Esophagus squamous epithelium (tissue), 4 donors: ENCODE measurements around the gene UBQLN4.

Experiments
- POLR2A ChIP-seq, 4 donors: fragments of 450-650 bp; IDR thresholded peaks; one replicate each; pipeline ENCODE4 v1.6.1; 2017; ENCODE audit warnings: antibody characterized with exemption in 4 of 4, mild to moderate bottlenecking in 4 of 4, moderate library complexity in 3 of 4
- TF ChIP-seq, protein P1 (sequence below), 6 experiments: fragments of 450-650 bp in 4 of 6; fragments of 200-600 bp in 2 of 6; sonication (generic) in 2 of 6; IDR thresholded peaks; one replicate each; pipeline ENCODE4 v1.5.1; 2016 to 2019; ENCODE audit warnings: antibody characterized with exemption in 6 of 6, mild to moderate bottlenecking in 4 of 6, moderate library complexity in 4 of 6

DNA sequence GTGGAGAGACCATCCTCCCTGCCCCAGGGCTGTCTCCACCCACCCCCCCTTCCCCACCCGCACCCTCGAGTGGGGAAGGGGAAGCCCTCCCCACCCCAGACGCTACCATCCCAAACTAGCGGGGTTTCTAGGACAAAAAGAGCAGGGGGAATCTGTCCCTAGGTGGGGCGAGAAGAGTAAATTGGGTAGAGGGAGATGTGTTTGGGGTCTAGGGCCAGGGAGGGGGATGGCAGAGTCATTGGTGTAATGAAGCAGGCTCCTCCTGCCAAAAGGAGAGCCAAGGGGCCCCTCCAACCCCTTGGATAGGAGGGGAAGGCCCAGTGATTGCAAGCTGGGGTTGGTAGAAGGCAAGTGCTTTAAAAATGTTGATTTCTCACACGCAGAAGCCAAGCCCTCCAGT lies 18.7 kb upstream of the UBQLN4 start:
- TF ChIP-seq, protein P1, sequence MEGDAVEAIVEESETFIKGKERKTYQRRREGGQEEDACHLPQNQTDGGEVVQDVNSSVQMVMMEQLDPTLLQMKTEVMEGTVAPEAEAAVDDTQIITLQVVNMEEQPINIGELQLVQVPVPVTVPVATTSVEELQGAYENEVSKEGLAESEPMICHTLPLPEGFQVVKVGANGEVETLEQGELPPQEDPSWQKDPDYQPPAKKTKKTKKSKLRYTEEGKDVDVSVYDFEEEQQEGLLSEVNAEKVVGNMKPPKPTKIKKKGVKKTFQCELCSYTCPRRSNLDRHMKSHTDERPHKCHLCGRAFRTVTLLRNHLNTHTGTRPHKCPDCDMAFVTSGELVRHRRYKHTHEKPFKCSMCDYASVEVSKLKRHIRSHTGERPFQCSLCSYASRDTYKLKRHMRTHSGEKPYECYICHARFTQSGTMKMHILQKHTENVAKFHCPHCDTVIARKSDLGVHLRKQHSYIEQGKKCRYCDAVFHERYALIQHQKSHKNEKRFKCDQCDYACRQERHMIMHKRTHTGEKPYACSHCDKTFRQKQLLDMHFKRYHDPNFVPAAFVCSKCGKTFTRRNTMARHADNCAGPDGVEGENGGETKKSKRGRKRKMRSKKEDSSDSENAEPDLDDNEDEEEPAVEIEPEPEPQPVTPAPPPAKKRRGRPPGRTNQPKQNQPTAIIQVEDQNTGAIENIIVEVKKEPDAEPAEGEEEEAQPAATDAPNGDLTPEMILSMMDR (IDR thresholded peaks at IDR 0.05) = no peak
- no peak for TF ChIP-seq POLR2A (IDR thresholded peaks at IDR 0.05)
